ENCODE measurements around the gene C1orf185. TPM values are rescaled to one million over a fixed set of nuclear protein-coding genes. Genes with fewer than 3 reads are reported as not detected.
"Not testable (repeated sequence)": the region's sequence is repeated elsewhere in the genome, so short reads cannot be mapped to it uniquely, and the experiment has no call there.

C1orf185 gene
- total RNA-seq, 1 donor from 2014 or later: not detected

GRCh38 chr1:51165540-51165939, 63.5 kb downstream of the C1orf185 start:
- no peak overlapping the region for H3K4me3 ChIP-seq (ENCODE audit: low read depth, low read length)
- no peak for DNase-seq (ENCODE audit: low read depth)
- FAIRE-seq: no peak
- no peaks in the 10 kb centered on the region for H3K36me3 ChIP-seq (ENCODE audit: control insufficient read depth, insufficient read depth, low read length)
- TF ChIP-seq CTCF (IDR thresholded peaks at IDR 0.05; ENCODE audit: insufficient read depth, low read length, severe bottlenecking): no peak
- no peaks in the 10 kb centered on the region for H3K27me3 ChIP-seq (ENCODE audit: control insufficient read depth, insufficient read depth, low read length)

- H3K4me3 ChIP-seq (ENCODE audit: low read depth, low read length): no peak overlapping the region
- FAIRE-seq: no peak
- DNase-seq (ENCODE audit: low read depth): no peak
- no peak for TF ChIP-seq CTCF (IDR thresholded peaks at IDR 0.05; ENCODE audit: insufficient read depth, low read length, severe bottlenecking)
- no peaks in the 10 kb centered on the region for H3K36me3 ChIP-seq (ENCODE audit: control insufficient read depth, insufficient read depth, low read length)
- no peaks in the 10 kb centered on the region for H3K27me3 ChIP-seq (ENCODE audit: control insufficient read depth, insufficient read depth, low read length)
Measured at GRCh38 chr1:51168266-51168845, 66.3 kb downstream of the C1orf185 start.

- no peak for FAIRE-seq
- H3K27me3 ChIP-seq (ENCODE audit: control insufficient read depth, insufficient read depth, low read length): no peaks in the 10 kb centered on the region
- H3K4me3 ChIP-seq (ENCODE audit: low read depth, low read length): no peak overlapping the region
- no peaks in the 10 kb centered on the region for H3K36me3 ChIP-seq (ENCODE audit: control insufficient read depth, insufficient read depth, low read length)
- DNase-seq (ENCODE audit: low read depth): no peak
- TF ChIP-seq CTCF (IDR thresholded peaks at IDR 0.05; ENCODE audit: insufficient read depth, low read length, severe bottlenecking): no peak
Measured at GRCh38 chr1:51168936-51169335, 66.9 kb downstream of the C1orf185 start.

GRCh38 chr1:51170342-51170741, 68.3 kb downstream of the C1orf185 start:
- no peak for TF ChIP-seq CTCF (IDR thresholded peaks at IDR 0.05; ENCODE audit: insufficient read depth, low read length, severe bottlenecking)
- Histone ChIP-seq H3K36me3 (ENCODE audit: control insufficient read depth, insufficient read depth, low read length) (no peaks in the 10 kb centered on the region), H3K4me3 (ENCODE audit: low read depth, low read length) (no peak overlapping the region), H3K27me3 (ENCODE audit: control insufficient read depth, insufficient read depth, low read length) (no peaks in the 10 kb centered on the region)
- DNase-seq (ENCODE audit: low read depth) (peak; percentile 98), FAIRE-seq (no peak)

- no peak for TF ChIP-seq CTCF (IDR thresholded peaks at IDR 0.05; ENCODE audit: insufficient read depth, low read length, severe bottlenecking)
- Histone ChIP-seq H3K36me3 (ENCODE audit: control insufficient read depth, insufficient read depth, low read length) (no peaks in the 10 kb centered on the region), H3K4me3 (ENCODE audit: low read depth, low read length) (no peak overlapping the region), H3K27me3 (ENCODE audit: control insufficient read depth, insufficient read depth, low read length) (no peaks in the 10 kb centered on the region)
- FAIRE-seq (no peak), DNase-seq (ENCODE audit: low read depth) (no peak)
Measured at GRCh38 chr1:51172811-51173210, 70.8 kb downstream of the C1orf185 start.

- TF ChIP-seq CTCF (IDR thresholded peaks at IDR 0.05; ENCODE audit: insufficient read depth, low read length, severe bottlenecking): no peak
- FAIRE-seq (no peak), DNase-seq (ENCODE audit: low read depth) (peak; percentile 15)
- Histone ChIP-seq H3K27me3 (ENCODE audit: control insufficient read depth, insufficient read depth, low read length) (no peaks in the 10 kb centered on the region), H3K4me3 (ENCODE audit: low read depth, low read length) (no peak overlapping the region), H3K36me3 (ENCODE audit: control insufficient read depth, insufficient read depth, low read length) (no peaks in the 10 kb centered on the region)
Measured at GRCh38 chr1:51175278-51175677, 73.2 kb downstream of the C1orf185 start.

- not testable (repeated sequence) for H3K36me3 ChIP-seq (ENCODE audit: control insufficient read depth, insufficient read depth, low read length); H3K4me3 ChIP-seq (ENCODE audit: low read depth, low read length); DNase-seq (ENCODE audit: low read depth); FAIRE-seq; H3K27me3 ChIP-seq (ENCODE audit: control insufficient read depth, insufficient read depth, low read length)
Measured at GRCh38 chr1:51177988-51178387, 76.0 kb downstream of the C1orf185 start.

Measured in bronchial epithelial cell (primary cell).